Mesendoderm (in vitro differentiated cells): Measurements from ENCODE around the gene CENPU.
A peak's percentile ranks its signal among the peaks of the same experiment; 100 is the strongest.

ENCODE experiments used
- DNase-seq: peaks from one replicate; pipeline ENCODE4 v3.0.0; 2013
- H2AK5ac ChIP-seq: 2 replicates; pipeline ENCODE4 v1.6.1; 2013; ENCODE audit warnings: low read length, inconsistent platforms
- H2BK120ac ChIP-seq: 2 replicates; pipeline ENCODE4 v1.6.1; 2013; ENCODE audit warnings: low read depth, mild to moderate bottlenecking, low read length, moderate library complexity, mixed read lengths
- H2BK15ac ChIP-seq: replicated peaks from 2 replicates; pipeline ENCODE4 v1.6.1; 2013; ENCODE audit warnings: low read depth, mild to moderate bottlenecking, moderate library complexity
- H2BK5ac ChIP-seq: 2 replicates; pipeline ENCODE4 v1.6.1; 2013; ENCODE audit warnings: low read length, inconsistent platforms
- H3K18ac ChIP-seq: 2 replicates; pipeline ENCODE4 v1.6.1; 2013; ENCODE audit warnings: mild to moderate bottlenecking, low read length, mixed read lengths
- H3K23ac ChIP-seq: one replicate; pipeline ENCODE4 v1.6.1; 2013; ENCODE audit warnings: low read length
- H3K27ac ChIP-seq: 2 replicates; pipeline ENCODE4 v1.5.1; 2013; ENCODE audit warnings: low read depth, mild to moderate bottlenecking, inconsistent platforms, low read length, moderate library complexity
- H3K27me3 ChIP-seq: 2 replicates; pipeline ENCODE4 v1.6.1; 2013; ENCODE audit warnings: low read length, control low read depth, mild to moderate bottlenecking, inconsistent platforms; ENCODE audit not compliant: insufficient read depth, poor library complexity
- H3K36me3 ChIP-seq: 2 replicates; pipeline ENCODE4 v1.6.1; 2013; ENCODE audit warnings: low read length, inconsistent platforms; ENCODE audit not compliant: control insufficient read depth, insufficient read depth
- H3K4ac ChIP-seq: one replicate; pipeline ENCODE4 v1.6.1; 2013; ENCODE audit warnings: low read depth, mild to moderate bottlenecking, low read length, moderate library complexity
- H3K4me1 ChIP-seq: 2 replicates; pipeline ENCODE4 v1.6.1; 2013; ENCODE audit warnings: low read depth, low read length, inconsistent platforms; ENCODE audit not compliant: control insufficient read depth
- H3K4me2 ChIP-seq: 2 replicates; pipeline ENCODE4 v1.6.1; 2013; ENCODE audit warnings: low read length
- H3K4me3 ChIP-seq: 2 replicates; pipeline ENCODE4 v1.5.1; 2013; ENCODE audit warnings: mild to moderate bottlenecking, low read length
- H3K56ac ChIP-seq: one replicate; pipeline ENCODE4 v1.6.1; 2013; ENCODE audit warnings: low read length
- H3K79me1 ChIP-seq: 2 replicates; pipeline ENCODE4 v1.6.1; 2013; ENCODE audit warnings: low read length, inconsistent platforms
- H3K79me2 ChIP-seq: 2 replicates; pipeline ENCODE4 v1.6.1; 2013; ENCODE audit warnings: mild to moderate bottlenecking, low read length; ENCODE audit not compliant: control insufficient read depth, insufficient read depth
- H3K9ac ChIP-seq: 2 replicates; pipeline ENCODE4 v1.6.1; 2013; ENCODE audit warnings: low read length, inconsistent platforms
- H4K5ac ChIP-seq: one replicate; pipeline ENCODE4 v1.6.1; 2013; ENCODE audit warnings: low read length
- H4K8ac ChIP-seq: one replicate; pipeline ENCODE4 v1.6.1; 2013; ENCODE audit warnings: low read depth, mild to moderate bottlenecking, control low read depth, low read length, moderate library complexity
- WGBS: extraction: QIAGEN DNeasy Blood & Tissue Kit; methylation state at CpG from one replicate; pipeline ENCODE4 v1.1.7; 2013; ENCODE audit warnings: low lambda C conversion rate, missing lambda C conversion rate; ENCODE audit not compliant: insufficient coverage; ENCODE audit errors: extremely low coverage; 5-methylcytosine and 5-hydroxymethylcytosine counted together

CENPU gene

DNA sequence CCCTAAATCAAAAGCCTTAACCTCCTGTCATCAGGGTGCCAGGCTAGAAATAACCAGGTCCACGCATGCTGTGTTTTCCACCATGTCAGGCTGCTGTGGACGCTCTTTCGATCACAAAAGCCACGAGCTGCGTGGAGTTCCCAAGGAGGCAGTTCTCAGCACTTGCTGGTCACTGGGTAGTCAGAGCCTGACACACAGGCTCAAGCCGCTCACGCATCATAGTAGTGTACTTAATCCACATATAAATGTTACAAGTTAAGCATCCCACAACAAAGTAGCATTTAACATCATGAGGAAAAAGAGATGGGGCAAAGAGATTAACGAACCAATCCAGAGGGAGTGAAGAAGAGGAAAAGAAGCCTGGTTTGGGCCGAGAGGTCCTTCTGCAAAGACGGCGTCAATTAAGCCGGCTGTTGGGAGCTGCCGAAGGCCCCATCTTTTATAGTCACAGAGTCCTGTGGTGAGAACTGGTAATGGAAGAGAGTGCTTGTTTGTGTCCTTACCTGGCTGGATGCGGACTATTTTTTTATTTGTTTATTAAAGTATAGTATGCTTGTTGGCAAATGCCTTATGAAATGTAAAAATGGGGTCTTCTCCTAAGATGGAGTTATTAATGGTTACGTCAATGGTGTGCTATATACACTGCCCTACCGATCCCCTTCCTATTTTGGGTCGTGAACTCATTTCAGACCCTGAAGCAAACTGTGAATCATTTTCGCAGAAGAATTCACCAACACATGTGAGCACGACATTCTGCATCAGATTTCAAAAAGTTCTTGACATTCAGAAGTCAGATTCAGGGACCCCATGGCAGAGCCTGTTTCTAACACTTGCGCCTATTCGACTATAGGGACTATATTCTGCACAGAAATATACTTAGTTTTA is 83.7 kb downstream of the CENPU start:
- no peak overlapping the region for H4K8ac ChIP-seq
- peak overlapping the region; percentile 88 for H3K18ac ChIP-seq
- H3K4me2 ChIP-seq = peak overlapping the region; percentile 96
- H3K4me3 ChIP-seq = peak overlapping the region; percentile 65
- peak overlapping the region; percentile 73 for H2BK5ac ChIP-seq
- peaks cover 5% of the 10 kb centered on the region for H3K4me1 ChIP-seq
- no peak overlapping the region for H2BK120ac ChIP-seq
- peaks cover 2% of the 10 kb centered on the region for H3K79me1 ChIP-seq
- peak; percentile 60 for DNase-seq
- no peaks in the 10 kb centered on the region for H3K36me3 ChIP-seq
- H3K27me3 ChIP-seq = no peaks in the 10 kb centered on the region
- H3K4ac ChIP-seq = peak overlapping the region; percentile 95
- peak overlapping the region; percentile 37 for H3K27ac ChIP-seq
- peak overlapping the region; percentile 68 for H3K23ac ChIP-seq
- H4K5ac ChIP-seq = no peak overlapping the region
- no peak overlapping the region for H2AK5ac ChIP-seq
- no peak overlapping the region for H2BK15ac ChIP-seq
- H3K9ac ChIP-seq = peak overlapping the region; percentile 96
- no CpG with 5 or more reads among the region's 21 CpGs for WGBS
- H3K79me2 ChIP-seq = peaks cover 35% of the 10 kb centered on the region
- H3K56ac ChIP-seq = peak overlapping the region; percentile 97

DNA sequence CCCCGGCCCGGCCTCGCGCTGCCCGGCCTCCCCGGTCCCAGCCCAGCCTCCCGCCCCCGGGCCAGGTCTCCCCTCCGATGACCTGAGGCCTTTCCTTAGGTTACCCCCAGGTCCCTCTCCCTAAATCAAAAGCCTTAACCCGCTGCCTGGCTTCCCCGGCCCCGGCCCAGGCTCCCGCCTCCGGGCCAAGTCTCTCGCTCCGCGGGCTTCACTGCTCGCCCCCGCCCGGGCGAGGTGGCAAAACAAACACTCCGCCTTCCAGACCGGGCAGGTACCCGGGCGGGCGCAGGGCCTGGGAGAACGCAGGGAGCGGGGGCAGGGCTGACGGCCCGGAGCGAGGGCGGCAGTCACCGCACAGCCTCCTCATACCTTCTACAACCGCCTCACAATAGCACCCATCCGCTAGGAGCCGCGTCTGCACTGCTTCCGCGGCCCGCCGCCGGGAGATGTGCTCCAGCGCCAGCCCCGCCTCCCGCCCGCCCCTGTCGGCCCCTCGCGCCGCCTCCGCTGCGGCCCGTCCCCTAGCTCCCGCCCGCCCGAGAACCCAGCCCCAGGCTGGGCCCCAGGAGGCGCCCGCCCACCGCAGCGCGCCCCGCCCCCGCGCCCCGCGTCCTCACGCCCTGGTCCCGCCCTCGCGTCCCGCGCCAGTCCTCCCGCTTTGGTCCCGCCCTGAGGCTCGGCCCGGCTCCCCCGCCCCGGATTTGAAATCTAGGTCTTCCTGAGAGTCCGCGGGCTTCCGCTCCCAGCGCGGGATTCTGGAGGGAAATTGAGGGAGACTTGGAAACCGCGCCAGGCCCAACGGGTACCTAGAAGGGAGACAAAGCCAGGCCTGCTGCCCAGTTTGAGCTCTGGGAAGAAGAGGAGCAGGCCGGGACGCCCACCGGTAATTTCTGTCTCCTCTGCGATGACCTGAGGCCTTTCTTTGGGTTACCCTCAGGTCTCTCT is 84.6 kb downstream of the CENPU start, which contains the start of the genes CASP3 and PRIMPOL:
Gene CASP3 (minus strand): TSS at position 422 of the 945 bp plus-strand sequence. CDS start 10,994 bp downstream, outside the sequence.
Gene PRIMPOL (plus strand): TSS at position 713 of the 945 bp plus-strand sequence. CDS start 7,403 bp downstream, outside the sequence.
- no CpG with 5 or more reads among the region's 90 CpGs for WGBS
- Histone ChIP-seq H3K79me2 (peaks cover 38% of the 10 kb centered on the region), H3K4me3 (peak within 1 kb of the TSS; percentile 79), H3K18ac (peak within 1 kb of the TSS; percentile 97), H3K79me1 (peaks cover 5% of the 10 kb centered on the region), H3K27ac (peak within 1 kb of the TSS; percentile 96), H3K4me1 (peaks cover 8% of the 10 kb centered on the region), H4K5ac (no peak within 1 kb of the TSS), H4K8ac (no peak within 1 kb of the TSS), H3K4me2 (peak within 1 kb of the TSS; percentile 96), H3K56ac (peak within 1 kb of the TSS; percentile 97), H3K27me3 (no peaks in the 10 kb centered on the region), H2AK5ac (no peak within 1 kb of the TSS), H2BK15ac (no peak within 1 kb of the TSS), H3K4ac (peak within 1 kb of the TSS; percentile 95), H3K36me3 (no peaks in the 10 kb centered on the region), H2BK5ac (peak within 1 kb of the TSS; percentile 73), H3K9ac (peak within 1 kb of the TSS; percentile 96), H3K23ac (peak within 1 kb of the TSS; percentile 84), H2BK120ac (peak within 1 kb of the TSS; percentile 82)
- peak; percentile 97 for DNase-seq

DNA sequence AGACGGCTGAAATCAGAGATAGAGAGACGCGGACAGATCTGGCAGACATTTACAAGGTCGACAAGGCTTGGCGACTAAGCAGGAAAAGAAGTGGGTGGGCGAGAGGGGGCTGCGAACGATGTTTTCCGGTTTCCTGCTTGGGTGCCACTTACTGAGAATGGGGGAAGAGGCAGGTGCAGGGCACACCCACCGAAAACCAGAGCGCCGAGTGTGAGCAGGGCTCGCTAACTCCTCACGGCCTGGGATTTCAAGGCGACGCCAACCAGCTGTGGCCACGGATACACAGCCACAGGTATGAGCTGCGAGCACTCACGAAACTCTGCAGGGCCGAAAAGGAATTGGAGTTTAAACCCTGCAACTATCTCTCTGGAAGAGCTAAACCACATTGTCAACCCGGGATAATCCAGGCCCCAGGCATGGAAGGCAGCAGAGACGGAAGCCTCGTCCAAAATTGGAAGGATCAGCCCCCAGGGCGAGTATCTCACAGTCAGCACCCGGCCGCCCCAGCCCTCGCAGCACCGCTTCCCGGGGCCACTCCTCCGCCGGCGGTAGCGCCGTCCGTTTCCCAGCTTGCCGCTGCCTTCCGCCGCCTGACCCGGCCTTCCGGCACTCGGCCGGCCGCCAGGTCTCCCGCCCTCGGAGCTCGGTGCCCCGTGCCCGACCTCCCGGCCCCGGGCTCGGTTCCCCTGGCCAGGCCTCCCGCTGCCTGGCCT is 85.4 kb downstream of the CENPU start:
- H2BK120ac ChIP-seq = peak overlapping the region; percentile 82
- H3K18ac ChIP-seq = peak overlapping the region; percentile 97
- H3K79me1 ChIP-seq = peaks cover 6% of the 10 kb centered on the region
- H3K56ac ChIP-seq = peak overlapping the region; percentile 93
- H3K27ac ChIP-seq = peak overlapping the region; percentile 96
- H3K4me2 ChIP-seq = peak overlapping the region; percentile 26
- H3K36me3 ChIP-seq = no peaks in the 10 kb centered on the region
- DNase-seq = peak; percentile 68
- H3K4me1 ChIP-seq = peaks cover 10% of the 10 kb centered on the region
- no peak overlapping the region for H2BK15ac ChIP-seq
- no CpG with 5 or more reads among the region's 52 CpGs for WGBS
- peak overlapping the region; percentile 84 for H3K23ac ChIP-seq
- no peak overlapping the region for H2BK5ac ChIP-seq
- no peak overlapping the region for H4K5ac ChIP-seq
- H3K79me2 ChIP-seq = peaks cover 41% of the 10 kb centered on the region
- H3K9ac ChIP-seq = peak overlapping the region; percentile 95
- peak overlapping the region; percentile 78 for H3K4ac ChIP-seq
- no peaks in the 10 kb centered on the region for H3K27me3 ChIP-seq
- H4K8ac ChIP-seq = no peak overlapping the region
- no peak overlapping the region for H2AK5ac ChIP-seq
- H3K4me3 ChIP-seq = peak overlapping the region; percentile 79

DNA sequence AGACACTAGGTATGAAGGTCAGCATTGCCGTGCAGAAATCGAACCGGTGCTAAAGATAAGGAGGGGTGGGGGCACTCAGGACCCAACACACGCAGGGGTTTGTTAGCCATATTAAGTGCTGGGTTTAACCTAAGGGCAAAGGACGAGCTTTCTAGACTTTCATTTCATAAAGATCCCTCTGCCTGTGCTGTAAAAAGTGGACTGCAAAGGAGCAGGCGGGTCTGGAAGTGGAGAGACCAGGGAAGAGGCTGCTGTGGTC is 85.9 kb downstream of the CENPU start:
- H3K27me3 ChIP-seq = no peaks in the 10 kb centered on the region
- DNase-seq = no peak
- H2BK120ac ChIP-seq = no peak overlapping the region
- H3K79me1 ChIP-seq = peaks cover 6% of the 10 kb centered on the region
- no peaks in the 10 kb centered on the region for H3K36me3 ChIP-seq
- no peak overlapping the region for H3K4ac ChIP-seq
- H3K9ac ChIP-seq = peak overlapping the region; percentile 95
- H2BK5ac ChIP-seq = no peak overlapping the region
- peaks cover 43% of the 10 kb centered on the region for H3K79me2 ChIP-seq
- H3K4me1 ChIP-seq = peaks cover 10% of the 10 kb centered on the region
- peak overlapping the region; percentile 79 for H3K4me3 ChIP-seq
- no peak overlapping the region for H2BK15ac ChIP-seq
- peak overlapping the region; percentile 93 for H3K56ac ChIP-seq
- no peak overlapping the region for H3K18ac ChIP-seq
- no peak overlapping the region for H4K8ac ChIP-seq
- no peak overlapping the region for H3K23ac ChIP-seq
- no peak overlapping the region for H4K5ac ChIP-seq
- H2AK5ac ChIP-seq = no peak overlapping the region
- no CpG with 5 or more reads among the region's 6 CpGs for WGBS
- H3K27ac ChIP-seq = peak overlapping the region; percentile 96
- H3K4me2 ChIP-seq = peak overlapping the region; percentile 26

DNA sequence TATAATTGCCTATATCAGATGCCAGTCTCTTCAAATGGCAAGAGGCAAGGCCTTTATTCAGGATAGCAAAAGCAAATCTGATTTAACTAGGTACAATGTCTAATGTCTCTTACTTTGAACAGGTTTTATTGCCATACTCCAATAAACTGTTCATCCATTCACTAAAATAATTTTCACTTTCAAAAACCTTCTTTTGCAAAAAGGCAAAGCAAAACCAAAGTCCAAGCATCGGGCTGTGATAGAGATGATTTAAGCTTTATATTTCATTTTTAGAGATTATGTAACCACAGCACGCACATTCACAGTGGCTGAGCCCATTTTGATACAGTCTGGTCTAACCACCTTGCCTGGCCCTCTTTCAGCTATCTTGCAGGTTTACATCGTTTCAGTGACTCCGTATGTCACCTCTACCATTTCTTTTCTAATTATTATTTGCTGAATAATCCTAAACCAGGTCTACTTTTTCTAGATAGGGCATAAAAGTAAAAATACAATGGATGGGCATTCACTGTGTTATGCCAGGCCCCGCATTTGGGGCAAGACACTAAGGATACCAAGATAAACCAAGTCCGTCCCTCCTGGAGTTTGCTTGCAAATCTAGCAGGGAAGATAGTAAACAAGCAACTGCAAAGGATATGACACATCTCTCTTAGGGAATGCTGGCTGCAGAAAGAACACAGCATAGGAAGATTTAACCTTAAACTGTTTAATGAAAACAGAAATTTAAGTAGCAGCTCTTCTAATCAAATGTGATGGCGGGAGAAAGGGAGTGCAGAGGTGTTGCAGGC is 86.4 kb downstream of the CENPU start:
- Histone ChIP-seq H3K23ac (no peak overlapping the region), H3K4me1 (peaks cover 10% of the 10 kb centered on the region), H2BK15ac (no peak overlapping the region), H3K4ac (no peak overlapping the region), H3K27ac (no peak overlapping the region), H3K36me3 (no peaks in the 10 kb centered on the region), H3K4me3 (peak overlapping the region; percentile 79), H3K56ac (peak overlapping the region; percentile 93), H3K9ac (peak overlapping the region; percentile 95), H3K79me1 (peaks cover 6% of the 10 kb centered on the region), H3K27me3 (no peaks in the 10 kb centered on the region), H3K4me2 (peak overlapping the region; percentile 26), H4K5ac (no peak overlapping the region), H2AK5ac (no peak overlapping the region), H2BK120ac (no peak overlapping the region), H3K79me2 (peaks cover 46% of the 10 kb centered on the region), H2BK5ac (no peak overlapping the region), H3K18ac (no peak overlapping the region), H4K8ac (no peak overlapping the region)
- WGBS = no CpG with 5 or more reads among the region's 7 CpGs
- DNase-seq = peak; percentile 30
